Cardiac septum (tissue), 1 donor: ENCODE results near the gene PTPRG. TPM values are rescaled to one million over a fixed set of nuclear protein-coding genes. Genes with fewer than 3 reads are reported as not detected.
A peak's percentile ranks its signal among the peaks of the same experiment; 100 is the strongest.

Experiments
- DNase-seq: peaks from one replicate; pipeline ENCODE4 v3.0.0-alpha.2; 2020; ENCODE audit warnings: low spot score
- intact Hi-C: fragments of 100-400 bp; cut with DNase I; formaldehyde crosslinking; loops from one replicate; pipeline ENCODE4 v1.14.0; 2022
- total RNA-seq: library from RNA; stranded (reverse); fragmentation: NEBNext Ultra II Directional; extraction: Animal tissue kit (Norgen Biotek cat#: 25700); gene quantifications from one replicate; pipeline ENCODE4 v1.2.1, GENCODE V29; 2021
- donor health status: DM: no; HTN: no; CAD: no.

The PTPRG gene
- total RNA-seq, 1 donor from 2014 or later: 34.3 TPM

GRCh38 chr3:61912158-61912557 lies 350.8 kb downstream of the PTPRG start:
- no peak for DNase-seq
- intact Hi-C loops: loop anchor here (10.0 kb wide), 1 partner anchor 47 kb away; no protein-coding TSS in a partner anchor

GRCh38 chr3:61913701-61914100 lies 352.3 kb downstream of the PTPRG start:
- no peak for DNase-seq
- intact Hi-C loops: loop anchor here (10.0 kb wide), 1 partner anchor 49 kb away; no protein-coding TSS in a partner anchor

GRCh38 chr3:61914276-61914675 lies 352.9 kb downstream of the PTPRG start:
- no peak for DNase-seq
- intact Hi-C loops: loop anchor here (10.0 kb wide), 1 partner anchor 49 kb away; no protein-coding TSS in a partner anchor

- intact Hi-C loops: loop anchor here (10.0 kb wide), 1 partner anchor 50 kb away; no protein-coding TSS in a partner anchor
These were observed 353.9 kb downstream of the PTPRG start for GRCh38 chr3:61915296-61915695.

GRCh38 chr3:61919371-61919770 lies 358.0 kb downstream of the PTPRG start:
- DNase-seq: no peak
- intact Hi-C loops: loop anchor here (10.0 kb wide), 1 partner anchor 55 kb away; no protein-coding TSS in a partner anchor

More at GRCh38 chr3:61915296-61915695, 353.9 kb downstream of the PTPRG start:
- no peak for DNase-seq

GRCh38 chr3:61922118-61922517 lies 360.7 kb downstream of the PTPRG start:
- DNase-seq: no peak
- intact Hi-C loops: loop anchor here (10.0 kb wide), 1 partner anchor 263 kb away; no protein-coding TSS in a partner anchor

- no peak for DNase-seq
- intact Hi-C loops: loop anchor here (10.0 kb wide), 1 partner anchor 261 kb away; no protein-coding TSS in a partner anchor
These were observed 362.8 kb downstream of the PTPRG start for GRCh38 chr3:61924090-61924735.

GRCh38 chr3:61924991-61925390 lies 363.6 kb downstream of the PTPRG start:
- DNase-seq: no peak
- intact Hi-C loops: loop anchor here (5.0 to 10.0 kb wide), 3 partner anchors 232 to 363 kb away; partner anchors contain the start of gene PTPRG

GRCh38 chr3:61925721-61926120 lies 364.4 kb downstream of the PTPRG start:
- DNase-seq: no peak
- intact Hi-C loops: loop anchor here (5.0 to 10.0 kb wide), 3 partner anchors 232 to 363 kb away; partner anchors contain the start of gene PTPRG

- intact Hi-C loops: loop anchor here (5.0 to 10.0 kb wide), 3 partner anchors 230 to 365 kb away; partner anchors contain the start of gene PTPRG
- no peak for DNase-seq
These were observed 365.6 kb downstream of the PTPRG start for GRCh38 chr3:61926923-61927322.

GRCh38 chr3:61927332-61927731 lies 366.0 kb downstream of the PTPRG start:
- DNase-seq: peak; percentile 87
- intact Hi-C loops: loop anchor here (5.0 to 10.0 kb wide), 3 partner anchors 230 to 365 kb away; partner anchors contain the start of gene PTPRG

GRCh38 chr3:61928039-61928438 lies 366.7 kb downstream of the PTPRG start:
- intact Hi-C loops: loop anchor here (5.0 to 10.0 kb wide), 3 partner anchors 229 to 366 kb away; partner anchors contain the start of gene PTPRG
- DNase-seq: no peak

GRCh38 chr3:61928776-61929314 lies 367.5 kb downstream of the PTPRG start:
- intact Hi-C loops: loop anchor here (5.0 to 10.0 kb wide), 3 partner anchors 228 to 367 kb away; partner anchors contain the start of gene PTPRG
- no peak for DNase-seq

- intact Hi-C loops: loop anchor here (5.0 to 10.0 kb wide), 3 partner anchors 228 to 367 kb away; partner anchors contain the start of gene PTPRG
- DNase-seq: no peak
These were observed 368.2 kb downstream of the PTPRG start for GRCh38 chr3:61929617-61930016.

GRCh38 chr3:61932499-61932898 lies 371.1 kb downstream of the PTPRG start:
- no peak for DNase-seq
- intact Hi-C loops: no loop called here

- intact Hi-C loops: no loop called here
These were observed 372.6 kb downstream of the PTPRG start for GRCh38 chr3:61933798-61934504.

GRCh38 chr3:61934505-61934871 lies 373.1 kb downstream of the PTPRG start:
- intact Hi-C loops: no loop called here
- no peak for DNase-seq

More at GRCh38 chr3:61933798-61934504, 372.6 kb downstream of the PTPRG start:
- DNase-seq: no peak

GRCh38 chr3:61935814-61936213 lies 374.4 kb downstream of the PTPRG start:
- no peak for DNase-seq
- intact Hi-C loops: no loop called here

GRCh38 chr3:61936344-61936937 lies 375.1 kb downstream of the PTPRG start:
- intact Hi-C loops: no loop called here
- no peak for DNase-seq
